Measurements from ENCODE around the gene ZNF496.
"Not testable (repeated sequence)": the region's sequence is repeated elsewhere in the genome, so short reads cannot be mapped to it uniquely, and the experiment has no call there.

ZNF496 gene

DNA sequence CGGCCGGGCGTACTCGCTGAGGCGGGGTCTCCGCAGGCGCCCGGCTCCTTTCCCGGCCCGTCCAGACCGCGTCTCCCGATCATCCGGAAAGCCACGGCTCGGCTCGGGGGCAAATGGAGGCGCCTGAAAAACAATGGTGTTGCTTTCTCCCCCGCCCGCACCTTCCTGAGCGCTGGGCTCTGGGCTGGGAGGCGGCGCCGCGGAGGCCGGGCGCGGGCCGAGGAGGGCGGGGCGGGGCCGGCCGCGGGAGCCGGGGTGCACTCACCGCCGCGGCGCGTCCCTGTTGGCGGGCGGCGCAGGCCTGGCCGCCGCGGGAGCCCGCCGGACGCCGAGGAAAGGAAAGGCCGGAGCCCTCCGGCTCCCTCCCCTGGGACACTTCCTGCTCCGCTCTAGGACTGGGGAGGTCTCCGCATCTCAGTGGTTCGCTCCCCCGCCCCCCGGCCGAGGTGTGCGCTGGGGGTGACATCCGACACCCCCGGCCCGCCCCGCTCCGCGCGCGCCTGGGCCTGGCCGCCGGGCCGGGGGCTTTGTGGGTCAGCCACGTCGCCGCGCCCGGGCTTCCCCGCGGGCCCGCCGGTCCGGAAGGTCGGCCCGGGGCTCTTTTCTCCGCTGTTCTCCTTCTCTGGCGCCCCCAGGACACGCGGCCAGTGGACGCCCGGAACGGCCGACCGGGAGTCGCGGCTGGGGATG lies at the start of gene ZNF496:
TSS of gene ZNF496 (minus strand) at position 343 of the 690 bp plus-strand sequence. CDS start 2,289 bp downstream, outside the sequence.
- Histone ChIP-seq H3K27me3 (ENCODE audit: control insufficient read depth, insufficient read depth, low read length) (no peaks in the 10 kb centered on the region), H3K9ac (ENCODE audit: low read length) (peak within 1 kb of the TSS; percentile 52), H3K27ac (ENCODE audit: low read depth, low read length) (peak within 1 kb of the TSS; percentile 83), H3K4me1 (ENCODE audit: control insufficient read depth, insufficient read depth, low read length) (no peaks in the 10 kb centered on the region), H3K4me3 (ENCODE audit: low read length) (peak within 1 kb of the TSS; percentile 79), H3K36me3 (ENCODE audit: control insufficient read depth, insufficient read depth, low read length) (peaks cover 2% of the 10 kb centered on the region)

DNA sequence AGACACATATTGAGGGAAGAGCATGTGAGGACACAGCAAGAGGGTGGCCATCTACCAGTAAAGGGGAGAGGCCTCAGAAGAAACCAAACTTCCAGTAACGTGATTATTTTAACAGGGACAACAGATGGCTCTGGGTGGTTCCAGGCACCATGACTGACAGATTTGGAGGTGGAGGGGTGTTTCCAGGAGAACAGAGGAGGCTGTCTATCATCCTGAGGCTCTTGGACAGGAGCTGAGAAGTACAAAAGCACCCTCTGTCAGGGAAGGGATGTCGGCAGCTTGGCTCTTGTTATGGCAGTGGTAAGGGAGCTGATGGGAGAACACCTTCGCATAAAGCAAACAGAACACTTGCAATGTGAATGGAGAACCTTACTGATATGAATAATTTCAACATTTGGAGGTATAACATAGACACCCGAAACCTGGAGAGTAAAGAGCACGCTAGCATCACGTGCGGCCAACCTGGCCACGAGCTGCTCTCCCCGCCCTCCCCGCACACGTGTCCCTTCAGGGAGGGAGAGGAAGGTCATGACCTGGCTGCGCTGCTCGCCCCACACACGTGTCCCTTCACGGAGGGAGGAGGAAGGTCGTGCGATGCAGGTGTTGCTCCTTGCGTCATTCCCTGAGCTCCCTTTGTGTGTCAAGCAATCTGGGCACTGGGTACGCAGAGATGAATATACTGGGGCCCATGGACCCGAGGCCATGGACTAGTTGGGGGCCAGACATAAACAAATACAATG lies 46.8 kb upstream of the ZNF496 start:
- Histone ChIP-seq H3K4me1 (ENCODE audit: control insufficient read depth, insufficient read depth, low read length) (no peaks in the 10 kb centered on the region), H3K36me3 (ENCODE audit: control insufficient read depth, insufficient read depth, low read length) (no peaks in the 10 kb centered on the region), H3K27ac (ENCODE audit: low read depth, low read length) (no peak overlapping the region), H3K9ac (ENCODE audit: low read length) (no peak overlapping the region), H3K4me3 (ENCODE audit: low read length) (no peak overlapping the region), H3K27me3 (ENCODE audit: control insufficient read depth, insufficient read depth, low read length) (no peaks in the 10 kb centered on the region)

GRCh38 chr1:247377656-247378055 lies 46.0 kb upstream of the ZNF496 start:
- H3K27me3 ChIP-seq (ENCODE audit: control insufficient read depth, insufficient read depth, low read length); H3K9ac ChIP-seq (ENCODE audit: low read length); H3K4me1 ChIP-seq (ENCODE audit: control insufficient read depth, insufficient read depth, low read length); H3K36me3 ChIP-seq (ENCODE audit: control insufficient read depth, insufficient read depth, low read length); H3K27ac ChIP-seq (ENCODE audit: low read depth, low read length); H3K4me3 ChIP-seq (ENCODE audit: low read length): not testable (repeated sequence)

DNA sequence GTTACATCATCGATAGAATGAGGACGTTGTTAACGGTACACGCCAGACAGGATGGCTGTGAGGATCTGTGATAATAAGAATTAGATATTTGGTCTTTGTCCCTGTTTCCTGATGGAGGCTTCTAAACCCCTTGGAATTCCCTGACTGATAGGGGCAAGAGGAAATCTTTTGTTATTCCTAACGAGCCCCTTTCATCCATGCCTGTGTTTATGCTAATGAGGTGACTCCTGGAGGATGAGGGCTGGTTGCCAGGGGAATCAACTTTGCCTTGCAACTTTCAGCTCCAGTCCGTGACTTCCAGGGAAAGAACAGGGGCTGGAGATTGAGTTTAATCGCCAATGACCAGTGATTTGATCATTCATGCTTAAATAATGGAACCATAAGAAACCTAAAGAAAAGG lies 45.0 kb upstream of the ZNF496 start:
- Histone ChIP-seq H3K27ac (ENCODE audit: low read depth, low read length) (no peak overlapping the region), H3K27me3 (ENCODE audit: control insufficient read depth, insufficient read depth, low read length) (no peaks in the 10 kb centered on the region), H3K4me1 (ENCODE audit: control insufficient read depth, insufficient read depth, low read length) (no peaks in the 10 kb centered on the region), H3K4me3 (ENCODE audit: low read length) (no peak overlapping the region), H3K9ac (ENCODE audit: low read length) (no peak overlapping the region), H3K36me3 (ENCODE audit: control insufficient read depth, insufficient read depth, low read length) (no peaks in the 10 kb centered on the region)

GRCh38 chr1:247375747-247376146 lies 44.1 kb upstream of the ZNF496 start:
- Histone ChIP-seq H3K9ac (ENCODE audit: low read length) (no peak overlapping the region), H3K36me3 (ENCODE audit: control insufficient read depth, insufficient read depth, low read length) (no peaks in the 10 kb centered on the region), H3K4me3 (ENCODE audit: low read length) (no peak overlapping the region), H3K27ac (ENCODE audit: low read depth, low read length) (no peak overlapping the region), H3K27me3 (ENCODE audit: control insufficient read depth, insufficient read depth, low read length) (no peaks in the 10 kb centered on the region), H3K4me1 (ENCODE audit: control insufficient read depth, insufficient read depth, low read length) (no peaks in the 10 kb centered on the region)

DNA sequence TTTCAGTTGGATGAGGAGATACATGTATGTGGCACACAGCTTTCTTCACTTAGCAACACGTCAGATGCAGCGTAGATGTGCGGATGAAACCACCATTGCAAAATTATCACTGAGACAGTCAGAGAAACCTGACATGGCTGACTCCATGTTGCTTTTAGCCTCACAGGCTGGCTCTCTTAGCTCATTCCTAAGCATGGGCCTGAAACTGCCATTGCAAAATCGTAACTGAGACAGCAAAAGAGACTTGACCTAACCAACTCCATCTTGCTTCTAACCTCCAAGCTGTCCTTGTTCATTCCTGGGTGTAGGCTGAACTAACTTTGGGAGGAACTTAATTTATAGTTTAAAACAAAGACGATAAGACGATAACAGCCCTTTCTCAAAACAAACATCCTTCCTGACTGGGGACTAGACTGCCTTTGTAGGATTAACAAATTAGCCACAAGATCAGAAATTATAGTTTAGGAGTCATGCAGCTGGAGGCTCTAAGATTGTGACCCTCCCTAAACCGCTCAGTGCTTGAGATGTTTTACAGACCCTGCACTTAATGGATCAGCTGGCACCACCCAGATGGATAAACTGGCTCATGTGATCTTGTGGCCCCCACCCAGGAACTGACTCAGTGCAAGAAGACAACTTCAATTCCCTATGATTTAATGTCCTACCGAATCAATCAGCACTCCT lies 43.1 kb upstream of the ZNF496 start:
- not testable (repeated sequence) for H3K27me3 ChIP-seq (ENCODE audit: control insufficient read depth, insufficient read depth, low read length); H3K36me3 ChIP-seq (ENCODE audit: control insufficient read depth, insufficient read depth, low read length); H3K27ac ChIP-seq (ENCODE audit: low read depth, low read length); H3K4me1 ChIP-seq (ENCODE audit: control insufficient read depth, insufficient read depth, low read length); H3K9ac ChIP-seq (ENCODE audit: low read length); H3K4me3 ChIP-seq (ENCODE audit: low read length)

GRCh38 chr1:247373721-247374141 lies 42.1 kb upstream of the ZNF496 start:
- Histone ChIP-seq H3K9ac (ENCODE audit: low read length) (no peak overlapping the region), H3K27ac (ENCODE audit: low read depth, low read length) (no peak overlapping the region)

DNA sequence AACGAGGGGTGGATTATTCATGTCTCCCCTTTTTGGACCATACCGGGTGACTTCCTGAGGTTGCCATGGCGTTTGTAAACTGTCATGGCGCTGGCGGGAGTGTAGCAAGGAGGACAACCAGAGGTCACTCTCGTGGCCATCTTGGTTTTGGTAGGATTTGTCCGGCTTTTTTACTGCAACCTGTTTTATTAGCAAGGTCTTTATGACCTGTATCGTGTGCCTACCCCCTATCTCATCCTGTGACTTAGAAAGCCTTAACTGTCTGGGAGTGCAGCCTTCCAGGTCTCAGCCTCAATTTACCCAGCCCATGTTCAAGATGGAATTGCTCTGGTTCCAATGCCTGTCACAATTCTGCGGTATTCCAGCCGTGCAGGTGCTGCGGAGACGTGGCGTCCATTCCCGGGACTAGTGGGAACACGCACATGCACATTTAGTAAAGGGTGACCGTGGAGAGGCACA lies 40.2 kb upstream of the ZNF496 start:
- no peaks in the 10 kb centered on the region for H3K4me1 ChIP-seq (ENCODE audit: control insufficient read depth, insufficient read depth, low read length)
- H3K4me3 ChIP-seq (ENCODE audit: low read length), result no peak overlapping the region
- H3K27ac ChIP-seq (ENCODE audit: low read depth, low read length), result no peak overlapping the region
- no peaks in the 10 kb centered on the region for H3K36me3 ChIP-seq (ENCODE audit: control insufficient read depth, insufficient read depth, low read length)
- H3K27me3 ChIP-seq (ENCODE audit: control insufficient read depth, insufficient read depth, low read length), result no peaks in the 10 kb centered on the region
- no peak overlapping the region for H3K9ac ChIP-seq (ENCODE audit: low read length)

More at GRCh38 chr1:247373721-247374141, 42.1 kb upstream of the ZNF496 start:
- no peaks in the 10 kb centered on the region for H3K27me3 ChIP-seq (ENCODE audit: control insufficient read depth, insufficient read depth, low read length)
- H3K36me3 ChIP-seq (ENCODE audit: control insufficient read depth, insufficient read depth, low read length), result no peaks in the 10 kb centered on the region
- H3K4me3 ChIP-seq (ENCODE audit: low read length), result no peak overlapping the region
- no peaks in the 10 kb centered on the region for H3K4me1 ChIP-seq (ENCODE audit: control insufficient read depth, insufficient read depth, low read length)

- Histone ChIP-seq H3K36me3 (ENCODE audit: control insufficient read depth, insufficient read depth, low read length) (no peaks in the 10 kb centered on the region), H3K27me3 (ENCODE audit: control insufficient read depth, insufficient read depth, low read length) (no peaks in the 10 kb centered on the region), H3K9ac (ENCODE audit: low read length) (no peak overlapping the region), H3K4me3 (ENCODE audit: low read length) (no peak overlapping the region), H3K4me1 (ENCODE audit: control insufficient read depth, insufficient read depth, low read length) (no peaks in the 10 kb centered on the region), H3K27ac (ENCODE audit: low read depth, low read length) (no peak overlapping the region)
These were observed 39.4 kb upstream of the ZNF496 start for GRCh38 chr1:247370786-247371732.

GRCh38 chr1:247368490-247369145 lies 37.0 kb upstream of the ZNF496 start:
- Histone ChIP-seq H3K9ac (ENCODE audit: low read length) (no peak overlapping the region), H3K27me3 (ENCODE audit: control insufficient read depth, insufficient read depth, low read length) (no peaks in the 10 kb centered on the region), H3K4me3 (ENCODE audit: low read length) (no peak overlapping the region), H3K4me1 (ENCODE audit: control insufficient read depth, insufficient read depth, low read length) (no peaks in the 10 kb centered on the region), H3K36me3 (ENCODE audit: control insufficient read depth, insufficient read depth, low read length) (no peaks in the 10 kb centered on the region), H3K27ac (ENCODE audit: low read depth, low read length) (no peak overlapping the region)

DNA sequence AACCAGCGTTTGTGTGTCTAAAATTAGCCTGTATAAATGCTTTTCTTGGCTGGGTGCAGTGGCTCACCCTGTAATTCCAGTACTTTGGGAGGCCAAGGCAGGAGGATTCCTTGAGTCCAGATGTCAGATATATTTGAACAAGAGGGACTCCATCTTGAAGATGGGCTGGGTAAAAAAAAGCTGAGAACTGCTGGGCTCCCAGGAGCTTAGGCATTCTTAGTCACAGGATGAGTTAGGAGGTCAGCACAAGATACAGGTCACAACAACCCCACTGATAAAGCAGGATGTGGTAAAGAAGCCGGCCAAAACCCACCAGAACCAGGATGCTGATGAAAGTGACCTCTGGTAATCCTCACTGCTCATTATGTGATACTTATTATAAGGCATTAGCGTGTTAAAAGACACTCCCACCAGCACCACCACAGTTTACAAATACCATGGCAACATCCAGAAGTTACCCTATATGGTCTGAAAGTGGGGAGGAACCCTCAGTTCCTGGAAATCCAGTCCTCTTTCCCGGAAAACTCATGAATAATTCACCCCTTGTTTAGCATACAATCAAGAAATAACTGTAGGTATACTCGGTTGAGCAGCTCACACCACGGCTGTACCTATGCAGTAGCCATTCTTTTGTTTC lies 36.2 kb upstream of the ZNF496 start:
- no peak overlapping the region for H3K9ac ChIP-seq (ENCODE audit: low read length)
- H3K27me3 ChIP-seq (ENCODE audit: control insufficient read depth, insufficient read depth, low read length), result no peaks in the 10 kb centered on the region
- H3K4me3 ChIP-seq (ENCODE audit: low read length), result no peak overlapping the region
- no peaks in the 10 kb centered on the region for H3K4me1 ChIP-seq (ENCODE audit: control insufficient read depth, insufficient read depth, low read length)
- no peaks in the 10 kb centered on the region for H3K36me3 ChIP-seq (ENCODE audit: control insufficient read depth, insufficient read depth, low read length)
- no peak overlapping the region for H3K27ac ChIP-seq (ENCODE audit: low read depth, low read length)

Measured in rectal smooth muscle tissue (tissue), 1 donor.